IMR-90 (cell line): Measurements from ENCODE around the gene SMU1. TPM values are rescaled to one million over a fixed set of nuclear protein-coding genes. Genes with fewer than 3 reads are reported as not detected.

Experiments used
- ATAC-seq: fragments of 200-7000 bp; cut with Tn5 transposase; 2 replicates; pipeline ENCODE4 v1.9.1; 2020; ENCODE audit warnings: low read depth, mild to moderate bottlenecking, moderate library complexity
- BruUV-seq: library from RNA; stranded (reverse); fragments of 400-500 nt; replicated peaks from 2 replicates; lab custom pipeline; 2021; lab: Mats Ljungman, UMichigan
- CTCF ChIA-PET: fragments of 300-600 bp; formaldehyde crosslinking; extraction: SDS; loops from one replicate; lab custom pipeline; 2021; ENCODE audit warnings: antibody characterized with exemption; lab: Yijun Ruan, JAX
- POLR2A ChIA-PET: fragments of 300-600 bp; sonication (Branson Sonifier 250); formaldehyde crosslinking; loops from one replicate; lab custom pipeline; 2022; ENCODE audit warnings: antibody characterized with exemption; ENCODE audit not compliant: unreplicated experiment; lab: Charles Lee
- DNase-seq: peaks from one replicate; pipeline ENCODE4 v3.0.0; 2013
- H2AFZ ChIP-seq: replicated peaks from 2 replicates; pipeline ENCODE3; 2013; ENCODE audit warnings: low read length, mild to moderate bottlenecking; ENCODE audit not compliant: poor library complexity
- H2AK5ac ChIP-seq: 2 replicates; pipeline ENCODE4 v1.6.1; 2013; ENCODE audit warnings: low read depth, low read length, inconsistent platforms
- H2AK9ac ChIP-seq: replicated peaks from 2 replicates; pipeline ENCODE3; 2013; ENCODE audit warnings: mild to moderate bottlenecking, low read depth, low read length, moderate library complexity; ENCODE audit not compliant: poor library complexity
- H2BK120ac ChIP-seq: 2 replicates; pipeline ENCODE4 v1.6.1; 2013; ENCODE audit warnings: low read depth, low read length, inconsistent platforms
- H2BK15ac ChIP-seq: 3 replicates; pipeline ENCODE4 v1.6.1; 2013; ENCODE audit warnings: low read depth, low read length, inconsistent platforms
- H2BK20ac ChIP-seq: 2 replicates; pipeline ENCODE4 v1.6.1; 2013; ENCODE audit warnings: low read depth, mild to moderate bottlenecking, inconsistent platforms, low read length, moderate library complexity
- H2BK5ac ChIP-seq: 2 replicates; pipeline ENCODE4 v1.6.1; 2013; ENCODE audit warnings: mild to moderate bottlenecking, low read depth, low read length, inconsistent platforms; ENCODE audit not compliant: poor library complexity, severe bottlenecking
- H3K14ac ChIP-seq: replicated peaks from 2 replicates; pipeline ENCODE4 v1.6.1; 2013; ENCODE audit warnings: low read depth, low read length, inconsistent platforms
- H3K18ac ChIP-seq: 2 replicates; pipeline ENCODE4 v1.6.1; 2013; ENCODE audit warnings: low read depth, low read length, control low read depth
- H3K23ac ChIP-seq: 2 replicates; pipeline ENCODE4 v1.6.1; 2013; ENCODE audit warnings: low read depth, low read length, inconsistent platforms
- H3K27ac ChIP-seq: 2 replicates; pipeline ENCODE4 v1.5.1; 2013; ENCODE audit warnings: mild to moderate bottlenecking, control low read depth, low read length; ENCODE audit not compliant: insufficient read depth
- H3K27me3 ChIP-seq: 2 replicates; pipeline ENCODE4 v1.6.1; 2013; ENCODE audit warnings: low read length; ENCODE audit not compliant: control insufficient read depth, insufficient read depth
- H3K36me3 ChIP-seq: 2 replicates; pipeline ENCODE4 v1.6.1; 2013; ENCODE audit warnings: low read length, mixed read lengths; ENCODE audit not compliant: control insufficient read depth, insufficient read depth
- H3K4ac ChIP-seq: 2 replicates; pipeline ENCODE4 v1.6.1; 2013; ENCODE audit warnings: low read depth, low read length, inconsistent platforms
- H3K4me1 ChIP-seq: 2 replicates; pipeline ENCODE4 v1.6.1; 2013; ENCODE audit warnings: low read length, mixed read lengths; ENCODE audit not compliant: control insufficient read depth, insufficient read depth
- H3K4me2 ChIP-seq: 2 replicates; pipeline ENCODE4 v1.6.1; 2013; ENCODE audit warnings: low read depth, mild to moderate bottlenecking, control low read depth, low read length, moderate library complexity
- H3K4me3 ChIP-seq: 2 replicates; pipeline ENCODE4 v1.5.1; 2013; ENCODE audit warnings: low read depth, mild to moderate bottlenecking, control low read depth, low read length, moderate library complexity; ENCODE audit not compliant: insufficient read depth
- H3K56ac ChIP-seq: 2 replicates; pipeline ENCODE4 v1.6.1; 2013; ENCODE audit warnings: low read length, inconsistent platforms; ENCODE audit not compliant: insufficient read depth; ENCODE audit errors: extremely low read depth
- H3K79me1 ChIP-seq, 2 experiments: 2 replicates each; pipeline ENCODE4 v1.6.1; 2013; ENCODE audit warnings: low read length in 2 of 2, inconsistent platforms in 1 of 2, low read depth in 1 of 2
- H3K9ac ChIP-seq: 2 replicates; pipeline ENCODE4 v1.6.1; 2013; ENCODE audit warnings: low read depth, low read length, control low read depth
- H3K9me1 ChIP-seq: 2 replicates; pipeline ENCODE4 v1.6.1; 2013; ENCODE audit warnings: low read length, inconsistent platforms; ENCODE audit not compliant: insufficient read depth
- H3K9me3 ChIP-seq: 2 replicates; pipeline ENCODE4 v1.6.1; 2013; ENCODE audit warnings: low read length; ENCODE audit not compliant: control insufficient read depth, insufficient read depth
- H4K20me1 ChIP-seq: 2 replicates; pipeline ENCODE4 v1.6.1; 2013; ENCODE audit warnings: low read length, inconsistent platforms; ENCODE audit not compliant: insufficient read depth
- H4K5ac ChIP-seq: 2 replicates; pipeline ENCODE4 v1.6.1; 2013; ENCODE audit warnings: mild to moderate bottlenecking, low read depth, low read length, control low read depth
- H4K8ac ChIP-seq, 2 experiments: 2 replicates each; pipeline ENCODE4 v1.6.1; 2013; ENCODE audit warnings: low read depth in 2 of 2, low read length in 2 of 2, control low read depth in 1 of 2, inconsistent platforms in 1 of 2
- H4K91ac ChIP-seq: 2 replicates; pipeline ENCODE4 v1.6.1; 2013; ENCODE audit warnings: low read depth, low read length, inconsistent platforms; ENCODE audit not compliant: insufficient read depth
- CEBPB ChIP-seq: IDR thresholded peaks from 2 replicates; pipeline ENCODE4 v1.6.1; 2012; ENCODE audit warnings: low read depth, low read length, improper control_type of control experiment
- ELK1 ChIP-seq: fragments of 150-350 bp; IDR thresholded peaks from 2 replicates; pipeline ENCODE4 v1.6.1; 2016; ENCODE audit warnings: low read depth, mild to moderate bottlenecking, low read length, moderate library complexity, borderline replicate concordance
- MAFK ChIP-seq: IDR thresholded peaks from 2 replicates; pipeline ENCODE4 v1.6.1; 2012; ENCODE audit warnings: low read depth, low read length, improper control_type of control experiment
- MXI1 ChIP-seq: IDR thresholded peaks from 2 replicates; pipeline ENCODE4 v1.6.1; 2012; ENCODE audit warnings: low read depth, mild to moderate bottlenecking, low read length, moderate library complexity, borderline replicate concordance
- RCOR1 ChIP-seq: IDR thresholded peaks from 2 replicates; pipeline ENCODE4 v1.6.1; 2012; ENCODE audit warnings: mild to moderate bottlenecking, low read length, improper control_type of control experiment; ENCODE audit not compliant: insufficient replicate concordance
- WGBS, 2 experiments: methylation state at CpG; one replicate each; pipeline versions ENCODE4 v1.1.5 to v1.1.7; 2013; ENCODE audit warnings: missing lambda C conversion rate in 2 of 2; ENCODE audit not compliant: insufficient read length in 1 of 2; ENCODE audit errors: extremely low coverage in 2 of 2; 5-methylcytosine and 5-hydroxymethylcytosine counted together
- dilution Hi-C: fragments of 300-500 bp; cut with HindIII; formaldehyde crosslinking; loops from one replicate; pipeline ENCODE4 v1.14.3; 2018; ENCODE audit warnings: low sequenced_read_pairs; ENCODE audit not compliant: unreplicated experiment
- in situ Hi-C: fragments of 300-500 bp; cut with MboI; formaldehyde crosslinking; loops from 3 replicates; pipeline ENCODE4 v1.14.3; 2019; ENCODE audit warnings: low sequenced_read_pairs, inconsistent platforms, mixed read lengths
- intact Hi-C: fragments of 100-400 bp; cut with micrococcal nuclease; formaldehyde crosslinking; loops from 2 replicates; pipeline ENCODE4 v1.10.0; 2022
- polyA plus RNA-seq, 3 experiments: library from polyadenylated mRNA; depleted of rRNA; stranded (reverse); fragments of >200 nt; gene quantifications; 2 replicates each; pipeline ENCODE4 v1.2.3, GENCODE V29; 2012; ENCODE audit warnings: low replicate concordance in 1 of 3
- total RNA-seq: library from RNA; depleted of rRNA; stranded (reverse); fragments of >200 nt; gene quantifications from 2 replicates; pipeline ENCODE4 v1.2.3, GENCODE V29; 2012

SMU1 gene
- total and polyA plus RNA-seq, 2 of the 4 experiments (the other 2 are of a cell fraction) = 11.1 to 36.0 TPM

GRCh38 chr9:32992595-32993238, 83.8 kb downstream of the SMU1 start:
- dilution Hi-C loops = no loop called here
- peaks cover 10% of the 10 kb centered on the region; the same call in 1 of the 2 replicates for H4K20me1 ChIP-seq
- WGBS, 2 experiments = no CpG with 5 or more reads among the region's 3 CpGs

More at GRCh38 chr9:32992595-32993238, 83.8 kb downstream of the SMU1 start:
- no peak overlapping the region for H3K9ac ChIP-seq
- H4K91ac ChIP-seq = no peak overlapping the region
- intact Hi-C loops (no loop called here), in situ Hi-C loops (no loop called here)
- peak; percentile 58 for ATAC-seq
- H2AFZ ChIP-seq = no peak overlapping the region
- H2BK15ac ChIP-seq = no peak overlapping the region
- H3K14ac ChIP-seq = no peak overlapping the region
- no peak overlapping the region for H3K18ac ChIP-seq
- H3K23ac ChIP-seq = no peak overlapping the region
- H3K9me1 ChIP-seq = peaks cover 2% of the 10 kb centered on the region; the same call in 1 of the 2 replicates
- DNase-seq = peak; percentile 28
- peaks cover 20% of the 10 kb centered on the region for H3K36me3 ChIP-seq
- BruUV-seq = no TSS peak
- H2BK5ac ChIP-seq = no peak overlapping the region
- no peak overlapping the region for H2AK5ac ChIP-seq
- no peak overlapping the region for H4K5ac ChIP-seq
- H3K4ac ChIP-seq = no peak overlapping the region
- H3K4me1 ChIP-seq = 0 out of 2 replicates have a peak, but pooled peaks cover 4% of the 10 kb centered on the region
- H3K4me2 ChIP-seq = no peak overlapping the region
- no peak overlapping the region for H2BK20ac ChIP-seq
- peaks cover 28 to 65% of the 10 kb centered on the region in 2 experiments for H3K79me1 ChIP-seq
- no peak overlapping the region for H4K8ac ChIP-seq
- ChIA-PET CTCF (interaction anchor here (0.6 kb wide), 1 partner anchor 24 kb away, joined by 3 read pairs; no protein-coding TSS in a partner anchor), POLR2A (no interaction called here)
- H3K27ac ChIP-seq = no peak overlapping the region
- H3K4me3 ChIP-seq = no peak overlapping the region
- H3K56ac ChIP-seq = no peak overlapping the region
- no peaks in the 10 kb centered on the region for H3K27me3 ChIP-seq
- TF ChIP-seq MXI1 (no peak), ELK1 (no peak), MAFK (no peak), RCOR1 (no peak), CEBPB (peak; percentile 12; the same call in 1 of the 2 replicates)
- no peak overlapping the region for H2AK9ac ChIP-seq
- H2BK120ac ChIP-seq = no peak overlapping the region
- no peaks in the 10 kb centered on the region for H3K9me3 ChIP-seq
